Measurements from ENCODE around the gene ABHD16B.

Gene ABHD16B

DNA sequence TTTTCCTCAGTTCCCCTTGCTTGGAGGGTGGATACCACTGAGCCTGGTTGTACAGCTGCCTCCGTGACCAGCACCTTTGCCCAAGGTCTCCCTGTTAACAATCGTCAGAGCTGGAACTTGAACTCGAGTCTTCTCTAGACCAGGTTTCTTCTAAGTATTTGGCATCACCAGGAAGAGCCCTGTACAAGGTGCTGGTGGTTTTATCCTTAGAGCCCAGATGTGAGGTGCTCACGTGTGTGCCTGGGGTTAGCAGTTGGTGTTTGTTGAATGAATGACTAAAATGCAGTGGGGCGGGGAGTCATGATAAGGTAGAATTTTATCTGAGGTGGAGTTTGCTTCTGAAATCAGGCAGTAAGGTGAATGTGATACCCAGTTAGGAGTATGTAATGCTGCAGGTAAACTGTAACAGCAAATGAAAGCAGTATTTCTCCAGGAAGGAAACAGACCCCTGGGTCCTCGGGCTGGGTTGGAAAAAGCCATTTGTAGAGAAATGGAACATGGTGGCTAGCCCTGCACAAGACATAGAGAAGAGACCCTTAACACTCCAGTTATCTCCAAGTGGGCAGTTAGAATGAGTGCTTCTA, 36.8 kb downstream of the ABHD16B start:
- DNase-seq = no peak

DNA sequence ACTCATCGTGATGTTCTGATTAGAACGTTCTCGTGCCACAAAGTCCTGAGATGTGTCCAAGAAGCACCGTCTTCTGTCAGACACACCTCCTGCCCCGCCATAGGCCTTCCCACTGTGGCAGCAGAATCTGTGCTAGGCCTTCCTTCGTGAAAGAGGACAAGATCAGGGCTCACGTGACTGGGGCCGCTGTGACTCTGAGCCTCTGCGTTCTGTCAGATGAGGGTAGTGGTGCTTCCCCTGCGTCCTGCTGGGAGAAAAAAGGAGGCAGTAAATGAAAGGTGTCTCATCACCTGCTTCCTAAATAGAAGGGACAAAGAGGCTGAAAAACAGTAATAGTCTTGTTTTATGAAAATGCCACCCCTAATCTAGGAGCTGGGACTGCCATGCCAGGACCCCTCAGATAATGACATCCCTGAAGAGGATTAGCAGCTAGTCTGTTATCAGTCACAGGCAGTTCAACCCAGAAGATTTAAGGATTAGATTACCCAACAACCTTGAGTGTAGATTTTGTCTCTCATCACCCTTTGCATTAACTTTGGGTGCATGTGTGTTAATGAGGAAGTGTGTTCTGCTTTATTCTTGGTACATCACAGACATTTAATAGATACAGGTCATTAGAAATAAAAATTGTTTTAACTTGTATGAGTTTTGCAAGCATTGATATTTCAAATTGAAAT, 37.7 kb downstream of the ABHD16B start:
- no peak for DNase-seq

DNA sequence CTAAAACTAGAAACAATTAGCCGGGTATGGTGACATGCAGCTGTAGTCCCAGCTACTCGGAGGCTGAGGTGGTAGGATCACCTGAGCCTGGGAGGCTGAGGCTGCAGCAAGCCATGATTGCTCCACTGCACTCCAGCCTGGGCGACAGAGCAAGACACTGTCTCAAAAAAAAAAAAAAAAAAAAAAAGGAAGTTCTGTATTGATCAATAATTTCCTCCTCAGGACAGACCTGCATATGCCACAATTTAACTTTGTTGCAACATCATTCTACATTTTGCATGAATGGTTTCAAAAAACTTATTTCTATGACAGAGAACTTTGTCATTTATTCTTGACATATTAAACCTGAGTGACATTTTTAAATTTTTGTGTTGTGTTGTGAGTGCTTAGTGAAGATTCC, 39.1 kb downstream of the ABHD16B start:
- no peak for DNase-seq

DNA sequence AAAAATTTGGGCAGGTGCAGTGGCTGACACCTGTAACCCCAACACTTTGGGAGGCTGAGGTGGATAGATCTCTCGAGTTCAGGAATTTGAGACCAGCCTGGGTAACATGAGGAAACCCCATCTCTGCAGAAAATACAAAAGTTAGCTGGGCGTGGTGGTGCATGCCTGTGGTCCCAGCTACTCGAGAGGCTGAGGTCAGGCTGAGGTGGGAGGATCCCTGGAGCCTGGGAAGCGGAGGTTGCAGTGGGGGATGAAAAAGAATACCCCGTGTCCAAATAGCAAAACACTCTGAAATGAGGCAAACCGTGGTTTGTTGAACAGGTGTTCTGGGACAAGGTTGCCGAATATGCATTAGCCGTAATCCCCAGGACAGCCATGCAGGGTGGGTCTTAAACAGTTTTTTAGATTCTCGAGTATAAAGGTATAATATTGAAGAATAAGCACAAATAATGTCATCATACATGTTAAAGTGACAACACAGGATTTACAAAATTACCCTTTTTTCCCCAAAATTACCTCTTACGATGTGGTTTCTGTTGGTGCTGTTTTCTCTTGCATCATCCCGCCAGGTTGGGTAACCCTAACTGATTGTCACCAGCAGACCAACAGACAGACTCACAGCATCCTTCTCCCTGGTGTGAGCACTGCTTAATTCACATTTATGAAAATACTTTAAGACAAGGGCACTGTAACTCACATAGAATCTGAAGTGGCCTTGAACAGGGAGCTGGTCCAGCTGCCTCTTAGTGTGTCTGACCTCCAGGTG, 42.7 kb downstream of the ABHD16B start:
- no peak for DNase-seq

DNA sequence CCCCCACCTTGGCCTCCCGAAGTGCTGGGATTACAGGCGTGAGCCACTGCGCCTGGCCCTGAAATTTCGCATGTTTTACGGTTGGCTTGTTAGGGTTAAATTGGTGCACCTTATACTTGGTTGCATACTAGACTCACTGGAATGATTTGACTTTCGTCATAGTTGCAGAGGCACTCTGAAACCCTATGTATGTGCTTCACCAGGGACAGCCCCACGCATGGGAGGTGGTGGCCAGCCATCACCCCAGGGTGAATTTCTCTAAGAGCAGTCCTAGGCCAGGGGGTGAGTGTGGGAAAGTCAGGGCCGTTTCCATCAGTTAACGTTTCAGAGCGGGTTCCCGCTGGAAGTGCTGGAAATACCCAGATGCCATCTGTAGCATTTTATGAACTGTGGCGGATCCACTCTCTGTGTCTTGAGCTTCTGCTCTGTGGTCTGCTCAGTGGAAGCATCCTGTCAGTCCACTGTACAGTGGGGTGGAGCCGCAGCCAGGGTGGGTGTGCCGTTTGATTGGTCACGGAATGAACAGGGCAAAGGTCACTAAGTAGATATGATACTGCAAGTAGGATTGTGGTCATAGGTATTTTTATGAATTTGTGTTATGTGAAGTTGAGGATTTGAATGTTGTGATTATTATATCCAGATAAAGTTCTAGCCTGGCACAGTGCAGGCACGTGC, 46.8 kb downstream of the ABHD16B start:
- DNase-seq = no peak

DNA sequence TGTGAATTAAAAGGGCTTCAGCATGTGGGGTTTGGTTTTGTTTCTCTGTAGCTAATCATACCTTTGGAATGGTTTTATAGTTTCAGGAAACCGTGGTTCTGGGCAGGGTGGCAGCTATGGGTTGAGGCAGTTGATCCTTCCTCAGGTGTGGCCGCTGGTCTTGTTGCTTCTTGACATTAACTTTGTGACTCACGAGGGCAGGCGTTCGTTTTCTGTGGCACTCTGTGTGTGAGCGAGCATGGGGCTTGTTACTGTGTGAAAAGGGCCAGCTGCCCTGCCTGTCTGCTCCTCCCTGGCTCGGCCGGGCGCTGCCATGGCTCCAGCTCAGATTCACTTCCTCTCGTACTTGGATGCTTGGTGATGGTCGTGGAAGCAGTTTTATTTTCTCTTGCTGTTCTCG, 49.9 kb downstream of the ABHD16B start:
- DNase-seq = no peak
